Measurements from ENCODE around the gene GOLGA6D.
"Not testable (repeated sequence)": the region's sequence is repeated elsewhere in the genome, so short reads cannot be mapped to it uniquely, and the experiment has no call there.

The GOLGA6D gene

GRCh38 chr15:75313116-75313845 is 30.6 kb downstream of the GOLGA6D start:
- Histone ChIP-seq H2AFZ (ENCODE audit: low read depth) (no peak overlapping the region), H3K4me3 (IDR thresholded peaks at IDR 0.05; ENCODE audit: insufficient read depth, low read depth, low read length) (no peak overlapping the region), H4K20me1 (ENCODE audit: insufficient read depth) (no peaks in the 10 kb centered on the region), H3K36me3 (ENCODE audit: insufficient read depth) (no peaks in the 10 kb centered on the region), H3K27ac (no peak overlapping the region), H3K79me2 (ENCODE audit: insufficient read depth, low read depth) (no peaks in the 10 kb centered on the region), H3K9ac (no peak overlapping the region), H3K4me2 (no peak overlapping the region), H3K4me1 (ENCODE audit: low read depth, poor library complexity, severe bottlenecking) (no peaks in the 10 kb centered on the region), H3K27me3 (ENCODE audit: insufficient read depth, low read depth) (no peaks in the 10 kb centered on the region)
- TF ChIP-seq, protein P1, sequence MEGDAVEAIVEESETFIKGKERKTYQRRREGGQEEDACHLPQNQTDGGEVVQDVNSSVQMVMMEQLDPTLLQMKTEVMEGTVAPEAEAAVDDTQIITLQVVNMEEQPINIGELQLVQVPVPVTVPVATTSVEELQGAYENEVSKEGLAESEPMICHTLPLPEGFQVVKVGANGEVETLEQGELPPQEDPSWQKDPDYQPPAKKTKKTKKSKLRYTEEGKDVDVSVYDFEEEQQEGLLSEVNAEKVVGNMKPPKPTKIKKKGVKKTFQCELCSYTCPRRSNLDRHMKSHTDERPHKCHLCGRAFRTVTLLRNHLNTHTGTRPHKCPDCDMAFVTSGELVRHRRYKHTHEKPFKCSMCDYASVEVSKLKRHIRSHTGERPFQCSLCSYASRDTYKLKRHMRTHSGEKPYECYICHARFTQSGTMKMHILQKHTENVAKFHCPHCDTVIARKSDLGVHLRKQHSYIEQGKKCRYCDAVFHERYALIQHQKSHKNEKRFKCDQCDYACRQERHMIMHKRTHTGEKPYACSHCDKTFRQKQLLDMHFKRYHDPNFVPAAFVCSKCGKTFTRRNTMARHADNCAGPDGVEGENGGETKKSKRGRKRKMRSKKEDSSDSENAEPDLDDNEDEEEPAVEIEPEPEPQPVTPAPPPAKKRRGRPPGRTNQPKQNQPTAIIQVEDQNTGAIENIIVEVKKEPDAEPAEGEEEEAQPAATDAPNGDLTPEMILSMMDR (conservative IDR thresholded peaks at IDR 0.05; ENCODE audit: low read depth, low read length): no peak

- Histone ChIP-seq H3K36me3 (ENCODE audit: insufficient read depth) (no peaks in the 10 kb centered on the region), H3K27me3 (ENCODE audit: insufficient read depth, low read depth) (no peaks in the 10 kb centered on the region), H3K9ac (no peak overlapping the region), H3K4me1 (ENCODE audit: low read depth, poor library complexity, severe bottlenecking) (no peaks in the 10 kb centered on the region), H4K20me1 (ENCODE audit: insufficient read depth) (no peaks in the 10 kb centered on the region), H2AFZ (ENCODE audit: low read depth) (no peak overlapping the region), H3K27ac (no peak overlapping the region), H3K4me2 (no peak overlapping the region), H3K79me2 (ENCODE audit: insufficient read depth, low read depth) (no peaks in the 10 kb centered on the region), H3K4me3 (IDR thresholded peaks at IDR 0.05; ENCODE audit: insufficient read depth, low read depth, low read length) (no peak overlapping the region)
- TF ChIP-seq, protein P1 (conservative IDR thresholded peaks at IDR 0.05; ENCODE audit: low read depth, low read length): no peak
Measured at GRCh38 chr15:75314552-75315290, 32.1 kb downstream of the GOLGA6D start.

DNA sequence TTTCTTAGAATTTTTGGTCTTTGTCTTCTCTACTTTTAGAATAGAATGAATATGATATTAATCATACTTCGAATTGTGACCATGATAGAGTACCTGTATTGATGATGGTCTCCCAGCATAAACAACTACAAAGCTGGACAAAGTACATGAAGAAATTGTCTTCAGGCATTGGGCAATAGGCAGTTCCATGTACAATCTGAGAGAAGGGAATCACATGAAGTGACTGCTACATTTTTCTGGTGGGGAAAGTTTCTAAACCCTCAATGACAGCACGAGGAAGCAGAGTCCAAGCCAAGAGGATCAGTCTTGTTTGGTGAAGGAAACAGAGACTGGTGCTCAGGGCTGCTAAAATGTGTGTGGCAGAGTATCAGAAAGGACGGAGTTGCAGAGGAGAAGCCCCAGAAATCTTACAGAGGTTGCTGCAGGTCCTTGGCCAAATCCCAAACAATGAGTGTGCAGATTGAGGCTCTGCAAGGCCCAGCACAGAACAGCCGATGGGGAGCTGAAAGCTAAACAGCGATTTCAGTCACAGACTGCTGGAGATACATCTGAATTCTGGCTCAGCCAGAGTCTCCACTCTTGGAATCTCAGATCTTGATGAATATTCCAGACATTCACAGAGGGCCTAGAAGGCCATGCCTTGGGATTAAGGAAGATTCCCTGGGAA is 36.7 kb downstream of the GOLGA6D start:
- H3K4me2 ChIP-seq; H3K27ac ChIP-seq; H2AFZ ChIP-seq (ENCODE audit: low read depth); H3K36me3 ChIP-seq (ENCODE audit: insufficient read depth); H3K4me3 ChIP-seq (IDR thresholded peaks at IDR 0.05; ENCODE audit: insufficient read depth, low read depth, low read length); H3K4me1 ChIP-seq (ENCODE audit: low read depth, poor library complexity, severe bottlenecking); H4K20me1 ChIP-seq (ENCODE audit: insufficient read depth); H3K27me3 ChIP-seq (ENCODE audit: insufficient read depth, low read depth); H3K9ac ChIP-seq; H3K79me2 ChIP-seq (ENCODE audit: insufficient read depth, low read depth): not testable (repeated sequence)

DNA sequence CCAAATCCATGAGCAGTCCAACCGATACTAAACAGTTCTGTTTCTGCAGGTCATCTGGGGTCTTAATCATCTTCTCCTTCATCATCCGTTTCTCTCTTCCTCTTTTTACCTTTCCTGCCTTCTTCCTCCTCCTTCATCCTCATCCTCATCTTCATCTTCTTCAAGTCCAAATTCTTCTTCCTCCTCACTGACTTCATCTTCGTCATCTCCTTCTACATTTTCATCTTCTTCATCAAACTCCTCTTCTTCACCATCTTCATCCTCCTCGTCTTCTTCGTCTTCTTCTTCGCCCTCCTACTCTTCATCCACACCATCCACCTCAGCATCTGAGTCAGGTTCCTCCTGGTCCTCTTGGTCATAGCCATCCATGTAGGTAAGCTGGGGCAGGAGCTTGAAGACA is 39.1 kb downstream of the GOLGA6D start:
- no peaks in the 10 kb centered on the region for H3K27me3 ChIP-seq (ENCODE audit: insufficient read depth, low read depth)
- no peak overlapping the region for H2AFZ ChIP-seq (ENCODE audit: low read depth)
- no peaks in the 10 kb centered on the region for H3K4me1 ChIP-seq (ENCODE audit: low read depth, poor library complexity, severe bottlenecking)
- no peaks in the 10 kb centered on the region for H3K79me2 ChIP-seq (ENCODE audit: insufficient read depth, low read depth)
- H3K9ac ChIP-seq: no peak overlapping the region
- no peaks in the 10 kb centered on the region for H4K20me1 ChIP-seq (ENCODE audit: insufficient read depth)
- no peak overlapping the region for H3K4me3 ChIP-seq (IDR thresholded peaks at IDR 0.05; ENCODE audit: insufficient read depth, low read depth, low read length)
- H3K4me2 ChIP-seq: no peak overlapping the region
- TF ChIP-seq, protein P1 (conservative IDR thresholded peaks at IDR 0.05; ENCODE audit: low read depth, low read length): no peak
- no peaks in the 10 kb centered on the region for H3K36me3 ChIP-seq (ENCODE audit: insufficient read depth)
- no peak overlapping the region for H3K27ac ChIP-seq

All from KMS-11 (cell line).